ENCODE results near the gene GPR3.

Gene GPR3

DNA sequence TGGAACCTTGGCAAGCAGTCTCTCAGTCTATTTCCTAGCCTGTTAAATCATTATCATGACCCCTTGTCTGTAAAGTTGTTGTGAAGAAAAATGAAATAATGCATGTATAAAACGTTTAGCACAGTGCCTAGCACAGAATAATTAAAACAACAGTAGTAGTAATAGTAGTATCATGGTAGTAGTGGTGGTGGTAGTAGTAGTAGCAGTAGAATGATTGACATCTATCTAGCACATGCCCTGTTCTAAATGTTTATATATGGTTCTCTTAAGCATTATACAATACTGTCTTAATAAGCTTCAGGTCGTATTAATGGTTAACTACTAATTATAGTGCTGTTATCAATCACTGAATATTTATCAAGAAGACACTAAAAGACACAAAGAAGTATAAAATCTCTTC lies 46.7 kb downstream of the GPR3 start:
- DNase-seq (ENCODE audit: low read depth), result no peak
- H3K4me3 ChIP-seq (ENCODE audit: low read depth, low read length), result no peak overlapping the region
- no peak for TF ChIP-seq CTCF (IDR thresholded peaks at IDR 0.05; ENCODE audit: low read depth, low read length, missing control alignments)

- no peak for DNase-seq (ENCODE audit: low read depth)
- no peak overlapping the region; the same call in 1 of the 2 replicates for H3K4me3 ChIP-seq (ENCODE audit: low read depth, low read length)
- TF ChIP-seq CTCF (IDR thresholded peaks at IDR 0.05; ENCODE audit: low read depth, low read length, missing control alignments), result no peak
Measured at GRCh38 chr1:27444632-27445031, 52.2 kb downstream of the GPR3 start.

All from GM12864 (cell line).